Hepatic stellate cell (primary cell): Measurements from ENCODE around the gene SLF1.

ENCODE experiments used
- DNase-seq: peaks from one replicate; pipeline ENCODE4 v3.0.0; 2011; ENCODE audit warnings: low spot score

The SLF1 gene

GRCh38 chr5:94711785-94712184 is 93.3 kb downstream of the SLF1 start:
- no peak for DNase-seq

DNA sequence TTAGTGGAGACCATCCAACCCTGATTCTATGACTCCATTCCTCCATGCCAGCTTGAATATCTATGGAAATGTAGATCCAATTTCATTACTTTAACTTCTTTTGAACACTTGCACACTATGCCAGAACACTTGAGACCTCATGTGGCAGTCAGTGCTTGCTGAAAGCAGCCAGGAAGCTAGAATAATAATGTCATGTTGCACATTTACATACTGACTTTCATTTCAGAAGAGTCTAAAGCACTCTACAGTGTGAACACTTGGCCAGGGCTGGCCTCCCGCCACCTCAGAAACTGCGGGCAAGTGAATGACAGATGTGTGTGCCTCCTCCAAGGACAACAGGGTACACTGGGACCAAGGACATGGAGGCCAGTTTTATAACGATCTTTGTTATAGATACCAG is 97.3 kb downstream of the SLF1 start:
- DNase-seq, result no peak

GRCh38 chr5:94725142-94725541 is 106.7 kb downstream of the SLF1 start:
- DNase-seq, result no peak

DNA sequence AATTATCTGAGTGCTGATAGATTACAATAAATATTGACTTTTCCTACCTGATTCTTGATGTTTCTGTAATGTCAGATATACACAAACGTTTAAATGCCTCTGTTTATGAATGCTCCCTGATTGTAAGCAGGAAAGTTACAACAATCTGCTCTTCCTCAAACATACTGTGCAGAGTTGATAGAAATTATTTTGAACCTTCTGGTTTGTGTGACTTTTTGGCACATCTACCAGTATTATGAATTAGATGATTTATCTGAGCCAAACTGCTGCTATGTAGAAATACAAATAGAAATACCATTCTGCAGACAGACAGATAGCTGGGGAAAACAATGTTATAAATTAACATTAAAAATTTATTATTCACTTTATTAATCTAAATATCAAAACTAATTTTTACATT is 113.0 kb downstream of the SLF1 start:
- no peak for DNase-seq

GRCh38 chr5:94736498-94736897 is 118.0 kb downstream of the SLF1 start:
- no peak for DNase-seq

GRCh38 chr5:94740286-94740685 is 121.8 kb downstream of the SLF1 start:
- no peak for DNase-seq

- no peak for DNase-seq
Observed at GRCh38 chr5:94742852-94743251, 124.4 kb downstream of the SLF1 start.

DNA sequence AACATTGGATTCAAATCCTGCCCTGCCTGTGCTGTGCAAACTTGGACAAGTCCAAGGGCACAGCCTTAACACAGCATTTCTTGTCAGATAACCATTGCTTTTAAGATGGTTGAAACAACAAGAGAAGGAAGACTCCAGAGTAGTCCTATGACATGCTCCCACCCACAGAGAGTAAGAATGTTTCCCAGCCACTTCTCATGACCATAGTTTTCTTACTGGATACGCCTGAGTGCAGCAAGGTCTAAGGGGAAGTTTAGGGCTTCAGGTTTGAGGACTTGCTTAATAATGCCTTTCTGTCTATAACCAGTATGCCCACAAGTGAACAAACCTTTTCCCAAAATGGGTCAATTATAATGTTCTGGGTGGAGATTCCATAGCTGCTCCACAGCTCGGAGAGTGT is 126.4 kb downstream of the SLF1 start:
- DNase-seq, result no peak

DNA sequence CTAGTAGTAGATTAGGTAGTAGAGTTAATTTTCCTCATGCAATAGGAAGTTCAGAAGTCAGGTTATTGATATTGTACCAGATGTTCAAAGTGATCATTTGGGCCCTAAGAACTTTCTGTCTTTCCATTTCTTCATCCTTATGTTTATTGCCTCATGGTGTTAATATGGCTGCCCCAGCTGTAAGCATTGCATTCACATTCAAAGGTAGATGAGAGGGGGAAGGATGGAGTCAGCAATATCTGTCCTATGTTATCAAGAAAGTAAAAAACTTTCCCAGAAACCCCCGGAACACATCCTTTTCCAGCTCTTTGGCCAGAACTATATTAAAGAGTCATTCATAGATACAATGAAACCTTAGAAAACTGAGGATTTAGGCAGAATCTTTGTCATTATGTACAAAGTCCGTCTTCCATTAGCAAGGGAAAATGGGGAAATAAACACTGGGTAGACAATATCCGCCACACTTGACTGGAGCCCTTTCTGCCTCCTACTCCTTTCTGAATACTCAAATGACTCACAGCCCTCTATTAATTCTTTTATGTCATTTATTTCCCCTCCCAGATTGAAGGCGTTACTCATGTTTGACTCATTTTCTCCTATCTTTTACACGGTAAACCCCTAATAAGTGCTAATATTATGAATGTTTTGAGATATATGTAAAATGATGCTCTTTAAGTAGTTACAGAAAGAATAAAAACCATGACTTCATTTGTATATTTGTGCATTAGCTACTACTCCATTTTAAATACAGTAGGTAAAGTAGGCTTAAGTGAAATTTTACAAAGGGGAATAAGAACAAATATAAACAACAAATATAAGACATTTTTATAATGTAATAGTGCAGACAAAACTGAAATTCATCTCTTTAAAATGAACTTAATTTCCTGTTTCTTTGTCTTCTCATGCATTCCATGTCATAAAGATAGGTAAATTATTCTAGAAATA is 127.6 kb downstream of the SLF1 start:
- DNase-seq, result no peak

DNA sequence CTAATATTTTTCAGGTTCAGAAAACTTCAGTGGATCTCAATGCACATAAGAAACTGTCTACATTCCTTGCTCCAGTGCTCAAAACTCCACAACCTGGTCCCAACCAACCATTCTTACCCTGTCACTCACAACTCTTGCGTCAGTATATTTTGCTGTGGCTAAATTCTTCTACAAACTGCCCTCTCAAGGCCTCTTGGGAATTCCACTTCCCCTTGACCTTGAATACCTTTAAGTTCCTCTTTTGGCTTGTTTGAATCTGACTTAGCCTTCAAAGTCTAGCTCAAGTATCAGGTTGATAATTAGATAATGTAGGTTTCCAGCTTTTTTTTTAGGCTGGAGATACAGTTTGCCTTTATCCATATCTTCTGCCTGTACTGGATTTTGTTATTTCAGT is 128.3 kb downstream of the SLF1 start:
- DNase-seq, result no peak
